ENCODE results near the gene EAF1.

DNA sequence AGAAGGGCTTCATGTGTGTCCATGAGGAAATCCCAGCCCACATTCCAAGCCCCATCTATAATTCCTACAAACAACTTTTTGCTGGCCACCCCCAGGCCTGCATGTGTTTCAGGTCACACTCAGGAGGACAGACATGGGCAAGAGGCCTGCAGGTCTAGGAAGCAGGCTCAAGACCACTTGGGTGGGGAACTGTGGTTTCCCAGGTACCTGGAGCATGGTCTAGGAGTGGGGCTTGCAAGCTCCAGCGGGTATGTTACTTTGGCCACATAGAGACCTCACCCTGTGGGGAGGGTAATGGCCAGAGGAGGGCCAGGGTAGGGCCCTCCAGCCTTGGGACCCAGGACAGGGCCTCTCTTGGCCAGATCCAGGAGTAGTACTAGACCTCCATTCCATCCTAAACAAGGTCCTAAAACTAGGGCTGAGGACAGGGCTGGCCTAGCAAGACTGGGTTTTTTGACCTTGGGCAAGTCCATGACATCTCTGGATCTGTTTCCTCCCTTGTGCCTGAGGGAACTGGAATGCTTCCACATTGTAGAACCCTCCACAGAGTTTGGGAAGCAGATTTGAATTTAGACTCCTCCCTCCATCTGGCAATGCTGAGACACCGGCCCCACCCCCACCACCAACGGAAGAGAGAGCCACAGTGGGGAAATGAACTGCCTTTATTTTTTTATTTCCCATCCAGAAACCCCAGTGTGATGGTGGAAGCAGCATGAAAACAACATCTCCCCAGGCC lies 22.3 kb downstream of the EAF1 start:
- no peak for TF ChIP-seq ZFX (IDR thresholded peaks at IDR 0.05)
- TF ChIP-seq, protein P1, sequence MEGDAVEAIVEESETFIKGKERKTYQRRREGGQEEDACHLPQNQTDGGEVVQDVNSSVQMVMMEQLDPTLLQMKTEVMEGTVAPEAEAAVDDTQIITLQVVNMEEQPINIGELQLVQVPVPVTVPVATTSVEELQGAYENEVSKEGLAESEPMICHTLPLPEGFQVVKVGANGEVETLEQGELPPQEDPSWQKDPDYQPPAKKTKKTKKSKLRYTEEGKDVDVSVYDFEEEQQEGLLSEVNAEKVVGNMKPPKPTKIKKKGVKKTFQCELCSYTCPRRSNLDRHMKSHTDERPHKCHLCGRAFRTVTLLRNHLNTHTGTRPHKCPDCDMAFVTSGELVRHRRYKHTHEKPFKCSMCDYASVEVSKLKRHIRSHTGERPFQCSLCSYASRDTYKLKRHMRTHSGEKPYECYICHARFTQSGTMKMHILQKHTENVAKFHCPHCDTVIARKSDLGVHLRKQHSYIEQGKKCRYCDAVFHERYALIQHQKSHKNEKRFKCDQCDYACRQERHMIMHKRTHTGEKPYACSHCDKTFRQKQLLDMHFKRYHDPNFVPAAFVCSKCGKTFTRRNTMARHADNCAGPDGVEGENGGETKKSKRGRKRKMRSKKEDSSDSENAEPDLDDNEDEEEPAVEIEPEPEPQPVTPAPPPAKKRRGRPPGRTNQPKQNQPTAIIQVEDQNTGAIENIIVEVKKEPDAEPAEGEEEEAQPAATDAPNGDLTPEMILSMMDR (conservative IDR thresholded peaks at IDR 0.05), result no peak

All from C4-2B (cell line).